HG02798 (cell line): Measurements from ENCODE around the gene BEAN1.

Source experiments
- ATAC-seq: cut with Tn5 transposase; IDR thresholded peaks from one replicate; pipeline ENCODE4 v1.9.1; 2021; ENCODE audit warnings: mild to moderate bottlenecking; ENCODE audit not compliant: unreplicated experiment, poor library complexity

The BEAN1 gene, protein sequence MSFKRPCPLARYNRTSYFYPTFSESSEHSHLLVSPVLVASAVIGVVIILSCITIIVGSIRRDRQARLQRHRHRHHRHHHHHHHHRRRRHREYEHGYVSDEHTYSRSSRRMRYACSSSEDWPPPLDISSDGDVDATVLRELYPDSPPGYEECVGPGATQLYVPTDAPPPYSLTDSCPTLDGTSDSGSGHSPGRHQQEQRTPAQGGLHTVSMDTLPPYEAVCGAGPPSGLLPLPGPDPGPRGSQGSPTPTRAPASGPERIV

DNA sequence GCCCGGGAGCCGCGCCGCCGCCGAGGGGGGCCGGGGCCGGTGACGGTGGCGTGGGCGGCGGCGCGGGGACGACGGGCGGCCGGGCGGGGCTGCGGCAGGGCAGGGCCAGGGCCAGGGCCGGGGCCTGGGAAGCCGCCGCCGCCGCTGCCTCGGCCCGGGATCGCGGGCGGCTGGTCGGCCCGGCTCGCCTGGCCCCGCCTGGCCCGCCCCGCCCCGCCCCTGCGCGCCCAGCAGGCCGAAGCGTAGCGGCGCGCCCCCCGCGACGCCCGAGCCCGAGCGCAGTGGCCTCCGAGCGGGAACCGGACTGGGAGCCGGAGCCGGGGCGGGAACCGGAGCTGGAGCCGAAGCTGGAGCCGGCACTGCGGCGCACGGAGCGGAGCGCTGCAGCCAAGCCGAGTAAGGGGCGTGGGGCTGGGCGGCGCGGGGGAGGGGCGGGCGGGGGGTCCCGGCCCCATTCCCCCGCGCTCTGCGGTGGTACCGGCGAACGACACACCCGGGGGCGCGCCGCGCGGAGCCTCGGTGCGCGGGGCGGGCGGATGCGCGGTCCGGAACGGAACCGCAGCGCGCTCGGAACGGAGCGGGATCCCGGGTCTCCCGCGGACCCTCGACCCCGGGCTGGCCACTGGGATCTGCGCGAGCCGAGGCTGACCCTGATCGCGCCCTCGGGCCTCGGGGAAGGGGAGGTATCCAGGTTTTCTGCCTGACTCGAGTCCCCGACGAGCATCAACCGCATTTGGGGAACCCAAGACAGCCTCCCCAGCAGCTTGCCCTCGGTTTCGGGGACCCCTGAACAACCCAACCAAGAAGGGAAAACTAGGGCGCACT lies at the start of gene BEAN1:
TSS of gene BEAN1 (plus strand) at position 260 of the 825 bp plus-strand sequence. CDS start 10,382 bp downstream, outside the sequence.
- no peak for ATAC-seq

DNA sequence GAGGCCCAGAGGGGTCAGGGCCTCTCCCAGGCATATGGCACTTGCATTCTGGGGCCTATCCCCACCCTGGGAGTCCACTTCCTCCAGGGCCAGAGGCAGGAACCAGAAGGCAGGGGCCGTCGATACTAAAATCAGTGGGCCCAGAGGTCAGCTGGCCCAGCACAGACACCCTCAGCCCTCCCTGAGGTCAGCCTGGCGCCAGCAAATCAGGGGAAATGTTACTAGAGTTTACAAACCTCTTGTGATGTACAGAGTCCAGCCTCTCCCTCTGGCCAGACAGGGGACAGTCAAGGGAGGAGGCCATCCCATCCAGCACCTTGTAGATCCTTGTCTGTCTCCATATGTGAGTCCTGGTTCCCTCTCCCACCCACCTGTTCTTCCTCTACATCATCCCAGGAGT lies 49.8 kb upstream of the BEAN1 start:
- ATAC-seq, result no peak

DNA sequence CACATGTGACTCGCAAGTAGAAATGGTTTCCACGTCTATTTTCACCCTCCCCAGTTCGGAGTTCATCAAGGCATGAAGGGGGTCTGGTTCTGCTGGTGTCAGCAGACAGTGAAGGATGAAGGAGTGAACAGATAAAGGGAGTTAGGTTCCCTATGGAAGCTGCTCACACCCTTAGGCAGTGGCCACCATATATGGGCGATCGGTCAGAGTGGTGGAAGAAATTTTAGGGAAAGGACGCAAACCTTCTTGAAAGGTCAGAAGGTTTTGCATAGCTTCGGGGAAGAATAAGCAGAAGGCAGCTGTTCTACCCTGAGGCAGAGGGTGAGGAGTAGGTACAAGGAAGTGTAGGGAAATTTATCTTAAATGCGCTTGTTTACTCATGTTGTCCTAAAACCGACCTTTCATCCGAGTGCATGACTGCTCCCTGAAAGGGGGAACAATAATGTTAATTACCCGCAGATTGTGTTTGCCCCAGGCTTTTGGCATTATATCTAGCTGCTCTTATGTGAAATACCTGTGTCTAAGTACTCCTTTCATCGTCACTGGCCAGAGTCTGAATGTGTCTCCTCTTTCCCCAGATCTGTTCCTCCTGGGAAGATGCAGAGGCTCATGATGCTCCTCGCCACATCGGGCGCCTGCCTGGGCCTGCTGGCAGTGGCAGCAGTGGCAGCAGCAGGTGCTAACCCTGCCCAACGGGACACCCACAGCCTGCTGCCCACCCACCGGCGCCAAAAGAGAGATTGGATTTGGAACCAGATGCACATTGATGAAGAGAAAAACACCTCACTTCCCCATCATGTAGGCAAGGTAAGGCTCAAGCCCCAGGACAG lies 48.1 kb upstream of the BEAN1 start:
- no peak for ATAC-seq

DNA sequence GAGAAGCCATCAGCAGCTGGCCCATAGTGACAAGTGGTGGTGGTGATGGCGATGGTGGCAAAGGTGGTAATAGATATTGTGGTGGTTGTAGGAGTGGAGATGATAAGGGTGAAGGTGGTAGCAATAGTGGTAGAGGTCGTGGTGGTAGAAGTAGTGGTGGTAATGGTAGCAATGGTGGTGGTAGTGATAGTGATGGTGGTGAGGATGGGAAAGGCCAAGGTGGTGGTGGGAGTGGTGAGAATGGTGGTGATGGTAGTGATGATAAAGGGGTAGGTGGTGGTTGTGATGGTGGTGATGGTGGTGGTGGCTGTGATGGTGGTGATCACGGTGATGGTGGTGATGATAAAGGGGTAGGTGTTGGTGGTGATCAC lies 47.5 kb upstream of the BEAN1 start:
- ATAC-seq, result no peak

- no peak for ATAC-seq
These were observed 46.7 kb upstream of the BEAN1 start for GRCh38 chr16:66380421-66380820.

DNA sequence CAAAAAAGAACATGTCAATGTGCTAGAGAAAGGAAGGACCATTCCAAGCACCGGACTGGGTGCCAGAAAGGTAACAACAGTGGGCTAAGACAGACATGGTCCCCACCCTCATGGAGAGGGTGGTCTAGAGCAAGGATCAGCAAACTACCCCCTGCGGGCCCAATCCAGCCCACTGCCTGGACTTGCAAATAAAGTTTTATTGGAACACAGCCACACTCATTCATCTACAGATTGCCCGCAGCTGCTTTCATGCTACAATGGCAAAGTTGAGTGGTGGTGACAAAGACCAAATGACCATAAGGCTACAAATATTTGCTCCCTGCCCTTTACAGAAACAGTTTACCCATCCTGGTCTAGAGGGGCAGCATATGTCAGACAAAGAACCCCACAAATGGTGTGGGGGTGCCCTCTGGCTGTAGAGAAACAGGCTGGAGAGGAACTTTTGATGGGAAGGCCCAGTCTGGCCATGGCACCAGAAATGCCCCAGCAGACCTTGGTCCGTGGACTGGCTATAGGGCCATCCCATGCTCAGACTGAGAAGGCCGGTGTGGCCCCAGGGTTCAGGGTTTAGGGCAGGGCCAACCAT lies 45.4 kb upstream of the BEAN1 start:
- ATAC-seq, result no peak

GRCh38 chr16:66382171-66382965 lies 44.7 kb upstream of the BEAN1 start:
- ATAC-seq, result no peak

DNA sequence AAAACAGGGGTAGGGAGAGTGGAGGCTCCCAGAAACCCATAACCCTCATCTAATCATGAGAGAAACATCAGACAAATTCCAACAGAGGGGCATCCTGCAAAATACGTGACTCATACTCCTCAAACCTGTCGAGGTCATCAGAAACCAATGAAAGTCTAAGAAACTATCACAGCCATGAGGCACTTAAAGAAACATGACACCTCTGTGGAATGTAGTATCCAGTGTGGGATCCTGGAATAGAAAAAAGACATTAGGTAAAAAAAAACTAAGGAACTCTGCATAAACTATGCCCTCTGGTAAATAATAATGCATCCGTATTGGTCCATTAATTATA lies 44.2 kb upstream of the BEAN1 start:
- ATAC-seq, result no peak

- no peak for ATAC-seq
These were observed 43.5 kb upstream of the BEAN1 start for GRCh38 chr16:66383551-66383950.

DNA sequence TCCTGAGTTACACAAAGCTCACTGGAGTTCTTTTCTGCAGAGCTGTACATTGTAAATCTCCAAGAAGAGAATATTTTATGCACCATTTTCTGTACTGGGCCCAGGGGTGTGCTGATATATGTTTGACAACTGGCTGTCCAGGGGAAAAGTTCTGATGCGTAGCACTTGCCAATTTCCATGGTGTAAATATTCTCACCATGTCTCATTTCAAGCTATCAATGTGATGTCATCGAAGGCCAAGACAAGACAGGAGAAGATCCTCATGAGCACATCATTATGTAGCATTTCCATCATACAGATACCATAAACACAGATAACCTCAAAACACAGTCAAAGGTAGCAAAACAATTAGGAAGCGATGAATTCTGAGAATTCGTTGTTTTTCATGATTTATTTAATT lies 41.7 kb upstream of the BEAN1 start:
- ATAC-seq, result no peak

DNA sequence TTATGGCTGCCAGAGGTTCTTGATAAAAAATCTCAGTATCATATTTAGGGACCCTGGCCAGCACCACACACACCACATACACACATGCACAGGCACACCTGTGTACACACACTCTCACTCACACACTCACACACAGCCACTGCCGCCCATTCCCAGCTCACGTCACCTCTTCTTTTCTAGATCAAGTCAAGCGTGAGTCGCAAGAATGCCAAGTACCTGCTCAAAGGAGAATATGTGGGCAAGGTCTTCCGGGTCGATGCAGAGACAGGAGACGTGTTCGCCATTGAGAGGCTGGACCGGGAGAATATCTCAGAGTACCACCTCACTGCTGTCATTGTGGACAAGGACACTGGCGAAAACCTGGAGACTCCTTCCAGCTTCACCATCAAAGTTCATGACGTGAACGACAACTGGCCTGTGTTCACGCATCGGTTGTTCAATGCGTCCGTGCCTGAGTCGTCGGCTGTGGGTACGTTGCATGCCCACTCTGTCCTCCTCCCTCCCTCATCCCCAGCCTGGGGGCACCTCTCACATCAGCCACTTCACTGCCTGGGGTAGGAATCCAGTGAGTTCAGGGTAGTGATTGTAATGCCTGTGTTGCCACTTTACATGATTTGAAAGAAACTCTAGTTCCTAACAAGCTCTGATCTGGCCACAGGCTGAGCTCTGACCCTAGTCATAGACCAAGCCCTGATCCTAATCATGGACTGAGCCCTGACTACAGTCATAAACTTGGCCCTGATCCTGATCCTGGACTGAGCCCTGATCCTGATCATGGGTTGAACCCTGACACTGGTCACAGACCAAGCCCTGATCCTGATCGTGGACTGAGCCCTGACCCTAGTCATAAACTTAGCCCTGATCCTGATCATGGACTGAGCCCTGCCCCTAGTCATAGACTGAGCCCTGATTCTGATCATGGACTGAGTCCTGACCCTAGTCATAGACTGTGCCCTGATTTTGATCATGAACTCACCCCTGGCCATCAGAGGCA lies 40.2 kb upstream of the BEAN1 start:
- ATAC-seq, result no peak

- no peak for ATAC-seq
These were observed 39.2 kb upstream of the BEAN1 start for GRCh38 chr16:66387817-66388332.

GRCh38 chr16:66388350-66389139 lies 38.5 kb upstream of the BEAN1 start:
- no peak for ATAC-seq

GRCh38 chr16:66389256-66390176 lies 37.6 kb upstream of the BEAN1 start:
- ATAC-seq, result no peak

GRCh38 chr16:66390346-66391108 lies 36.6 kb upstream of the BEAN1 start:
- ATAC-seq, result no peak
